Measurements from ENCODE around the gene FGD2. TPM values are rescaled to one million over a fixed set of nuclear protein-coding genes. Genes with fewer than 3 reads are reported as not detected.

The FGD2 gene
- total and polyA plus RNA-seq, 2 donors (not counting 1 experiment from before 2014, with no cell fraction given), result 352 to 682 TPM

DNA sequence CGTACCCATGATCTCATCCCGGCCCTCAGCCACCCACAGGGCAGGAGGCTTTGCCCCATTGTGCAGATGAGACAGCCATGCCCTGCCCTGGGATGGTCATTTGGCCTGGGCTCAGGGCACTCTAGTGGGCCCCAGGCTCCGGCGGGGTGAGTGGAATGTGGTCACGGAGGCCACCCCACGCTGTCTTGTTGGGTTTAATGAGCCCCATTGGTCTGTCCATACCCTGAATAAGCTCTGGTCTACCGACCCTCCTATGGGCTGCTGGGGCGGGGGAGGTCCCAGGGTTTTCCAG, 50.6 kb downstream of the FGD2 start:
- TF ChIP-seq, protein P1, sequence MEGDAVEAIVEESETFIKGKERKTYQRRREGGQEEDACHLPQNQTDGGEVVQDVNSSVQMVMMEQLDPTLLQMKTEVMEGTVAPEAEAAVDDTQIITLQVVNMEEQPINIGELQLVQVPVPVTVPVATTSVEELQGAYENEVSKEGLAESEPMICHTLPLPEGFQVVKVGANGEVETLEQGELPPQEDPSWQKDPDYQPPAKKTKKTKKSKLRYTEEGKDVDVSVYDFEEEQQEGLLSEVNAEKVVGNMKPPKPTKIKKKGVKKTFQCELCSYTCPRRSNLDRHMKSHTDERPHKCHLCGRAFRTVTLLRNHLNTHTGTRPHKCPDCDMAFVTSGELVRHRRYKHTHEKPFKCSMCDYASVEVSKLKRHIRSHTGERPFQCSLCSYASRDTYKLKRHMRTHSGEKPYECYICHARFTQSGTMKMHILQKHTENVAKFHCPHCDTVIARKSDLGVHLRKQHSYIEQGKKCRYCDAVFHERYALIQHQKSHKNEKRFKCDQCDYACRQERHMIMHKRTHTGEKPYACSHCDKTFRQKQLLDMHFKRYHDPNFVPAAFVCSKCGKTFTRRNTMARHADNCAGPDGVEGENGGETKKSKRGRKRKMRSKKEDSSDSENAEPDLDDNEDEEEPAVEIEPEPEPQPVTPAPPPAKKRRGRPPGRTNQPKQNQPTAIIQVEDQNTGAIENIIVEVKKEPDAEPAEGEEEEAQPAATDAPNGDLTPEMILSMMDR (IDR thresholded peaks at IDR 0.05), result no peak
- Mint-ChIP-seq H3K4me1 (peaks cover 12% of the 10 kb centered on the region), H3K4me3 (no peak overlapping the region), H3K27me3 (no peaks in the 10 kb centered on the region), H3K27ac (no peak overlapping the region), H3K9me3 (ENCODE audit: insufficient read depth) (no peaks in the 10 kb centered on the region)
- H4K20me1 ChIP-seq (ENCODE audit: control insufficient read depth, insufficient read depth, low read length, poor library complexity, severe bottlenecking), result no peaks in the 10 kb centered on the region
- H3K4me3 ChIP-seq (ENCODE audit: control extremely low read depth in 1 of 5, extremely low read depth in 1 of 5, insufficient read depth in 1 of 5, low read depth in 2 of 5, low read length in 4 of 5), result no peak overlapping the region
- CTCF ChIA-PET, result interaction anchor here (1.1 to 13.4 kb wide), 6 partner anchors 9 to 152 kb away, joined by 3 to 430 read pairs (median 4); no protein-coding TSS in a partner anchor
- intact Hi-C loops (cut with micrococcal nuclease), result no loop called here
- no peak for ATAC-seq (ENCODE audit: low read depth)
- H3K9me3 ChIP-seq (ENCODE audit: control extremely low read depth in 1 of 3, control insufficient read depth in 2 of 3, insufficient read depth in 1 of 3, low read length in 2 of 3), result peaks cover 0 to 4% (median 0%) of the 10 kb centered on the region in 3 donors
- H3K79me2 ChIP-seq (ENCODE audit: control insufficient read depth, insufficient read depth, low read length), result no peaks in the 10 kb centered on the region
- DNase-seq, result no peak
- no peak overlapping the region for H2AFZ ChIP-seq (ENCODE audit: insufficient read depth, low read depth, low read length, poor library complexity, severe bottlenecking)
- WGBS (ENCODE audit: insufficient coverage), result 97% methylated on average over 8 of the region's 8 CpGs
- no peaks in the 10 kb centered on the region for H3K36me3 ChIP-seq (replicated peaks in 1 of 2; ENCODE audit: control extremely low read depth in 1 of 2, control insufficient read depth in 1 of 2, extremely low read depth in 1 of 2, insufficient read depth in 2 of 2, low read length in 1 of 2)
- no peak overlapping the region for H3K4me2 ChIP-seq (replicated peaks; ENCODE audit: low read depth, low read length, poor library complexity, severe bottlenecking)
- H3K9ac ChIP-seq (ENCODE audit: low read length), result no peak overlapping the region
- H3K27me3 ChIP-seq (replicated peaks in 1 of 4; ENCODE audit: control extremely low read depth in 1 of 4, control insufficient read depth in 3 of 4, insufficient read depth in 4 of 4, low read length in 3 of 4), result no peaks in the 10 kb centered on the region
- POLR2A ChIA-PET, result interaction anchor here (0.7 kb wide), 1 partner anchor 22 kb away, joined by 3 read pairs; no protein-coding TSS in a partner anchor
- H3K4me1 ChIP-seq (ENCODE audit: control insufficient read depth in 2 of 2, insufficient read depth in 2 of 2, low read length in 2 of 2), result peaks cover 10 to 14% of the 10 kb centered on the region in 2 donors
- no peak overlapping the region for H3K27ac ChIP-seq (ENCODE audit: low read length in 2 of 2)

DNA sequence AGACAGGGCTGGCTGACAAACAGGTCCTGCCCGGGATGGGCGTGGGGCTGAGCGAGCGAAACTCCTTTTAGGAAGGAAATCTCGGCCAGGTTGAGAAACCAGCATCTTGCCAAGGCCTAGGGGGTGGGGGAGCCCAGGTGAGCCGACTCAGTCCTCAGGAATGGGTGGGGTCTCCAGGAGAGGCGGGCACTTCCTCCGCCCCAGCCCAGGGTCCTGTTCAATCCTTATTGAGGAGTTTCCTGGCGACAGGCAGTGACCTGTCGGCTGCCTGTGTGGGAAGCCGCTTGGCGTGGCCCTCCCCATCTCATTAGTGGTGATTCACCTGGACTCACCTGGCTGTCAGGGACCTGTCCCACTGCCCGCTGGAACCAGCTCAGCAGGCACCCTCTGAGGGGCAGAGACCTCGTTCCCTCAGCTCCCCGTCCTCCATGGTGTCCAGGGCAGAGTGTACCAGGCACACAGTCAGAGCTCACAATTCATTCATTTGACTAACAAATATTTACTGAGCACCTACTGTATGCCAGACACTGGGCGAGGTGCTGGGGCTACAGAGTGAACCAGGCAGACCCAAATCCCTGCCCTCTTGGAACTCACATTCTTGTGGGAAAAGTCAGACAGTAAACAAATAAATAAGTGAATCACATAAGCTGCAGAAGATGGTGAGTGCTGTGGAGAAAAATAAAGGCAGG, 51.1 kb downstream of the FGD2 start:
- no peak overlapping the region for H3K4me3 ChIP-seq (ENCODE audit: control extremely low read depth in 1 of 5, extremely low read depth in 1 of 5, insufficient read depth in 1 of 5, low read depth in 2 of 5, low read length in 4 of 5)
- no peak for TF ChIP-seq EZH2 (IDR thresholded peaks at IDR 0.05; ENCODE audit: borderline replicate concordance, insufficient read depth, low read depth, low read length, poor library complexity, severe bottlenecking)
- TF ChIP-seq, protein P1 (IDR thresholded peaks at IDR 0.05), result no peak
- H3K79me2 ChIP-seq (ENCODE audit: control insufficient read depth, insufficient read depth, low read length), result no peaks in the 10 kb centered on the region
- no peaks in the 10 kb centered on the region for H4K20me1 ChIP-seq (ENCODE audit: control insufficient read depth, insufficient read depth, low read length, poor library complexity, severe bottlenecking)
- no peaks in the 10 kb centered on the region for H3K9me3 Mint-ChIP-seq (ENCODE audit: insufficient read depth)
- peaks cover 0 to 4% (median 0%) of the 10 kb centered on the region in 3 donors for H3K9me3 ChIP-seq (ENCODE audit: control extremely low read depth in 1 of 3, control insufficient read depth in 2 of 3, insufficient read depth in 1 of 3, low read length in 2 of 3)
- CTCF ChIA-PET, result interaction anchor here (1.2 to 13.4 kb wide), 4 partner anchors 10 to 151 kb away, joined by 3 to 430 read pairs (median 104); no protein-coding TSS in a partner anchor
- H3K27ac ChIP-seq (ENCODE audit: low read length in 2 of 2), result no peak overlapping the region
- 97% methylated on average over 9 of the region's 16 CpGs for WGBS (ENCODE audit: insufficient coverage)
- intact Hi-C loops (cut with micrococcal nuclease), result no loop called here
- POLR2A ChIA-PET, result no interaction called here
- ATAC-seq (ENCODE audit: low read depth) (no peak), DNase-seq (no peak)
- no peak overlapping the region for H3K27ac Mint-ChIP-seq
- no peaks in the 10 kb centered on the region for H3K36me3 ChIP-seq (replicated peaks in 1 of 2; ENCODE audit: control extremely low read depth in 1 of 2, control insufficient read depth in 1 of 2, extremely low read depth in 1 of 2, insufficient read depth in 2 of 2, low read length in 1 of 2)
- H3K4me2 ChIP-seq (replicated peaks; ENCODE audit: low read depth, low read length, poor library complexity, severe bottlenecking), result no peak overlapping the region
- H3K4me3 Mint-ChIP-seq, result no peak overlapping the region
- H3K27me3 ChIP-seq (replicated peaks in 1 of 4; ENCODE audit: control extremely low read depth in 1 of 4, control insufficient read depth in 3 of 4, insufficient read depth in 4 of 4, low read length in 3 of 4), result no peaks in the 10 kb centered on the region
- H3K27me3 Mint-ChIP-seq, result no peaks in the 10 kb centered on the region
- no peak overlapping the region for H3K9ac ChIP-seq (ENCODE audit: low read length)
- peaks cover 4 to 8% of the 10 kb centered on the region in 2 donors for H3K4me1 ChIP-seq (ENCODE audit: control insufficient read depth in 2 of 2, insufficient read depth in 2 of 2, low read length in 2 of 2)
- H3K4me1 Mint-ChIP-seq, result peaks cover 7% of the 10 kb centered on the region
- H2AFZ ChIP-seq (ENCODE audit: insufficient read depth, low read depth, low read length, poor library complexity, severe bottlenecking), result no peak overlapping the region
